Measurements from ENCODE around the gene ARSG.

ARSG gene

GRCh38 chr17:68424203-68424602, 132.9 kb downstream of the ARSG start:
- DNase-seq (ENCODE audit: low read depth in 4 of 4, low spot score in 1 of 4), result no peak

GRCh38 chr17:68424861-68425260, 133.6 kb downstream of the ARSG start:
- DNase-seq (ENCODE audit: low read depth in 4 of 4, low spot score in 1 of 4), result no peak

GRCh38 chr17:68425979-68426378, 134.7 kb downstream of the ARSG start:
- no peak for DNase-seq (ENCODE audit: low read depth in 4 of 4, low spot score in 1 of 4)

- DNase-seq (ENCODE audit: low read depth in 4 of 4, low spot score in 1 of 4), result no peak
These were observed 136.3 kb downstream of the ARSG start for GRCh38 chr17:68427575-68427974.

GRCh38 chr17:68428498-68429172, 137.3 kb downstream of the ARSG start:
- DNase-seq (ENCODE audit: low read depth in 4 of 4, low spot score in 1 of 4), result no peak

- DNase-seq (ENCODE audit: low read depth in 4 of 4, low spot score in 1 of 4), result no peak
These were observed 138.6 kb downstream of the ARSG start for GRCh38 chr17:68429881-68430280.

GRCh38 chr17:68431045-68431608, 139.8 kb downstream of the ARSG start:
- DNase-seq (ENCODE audit: low read depth in 4 of 4, low spot score in 1 of 4), result no peak

- no peak for DNase-seq (ENCODE audit: low read depth in 4 of 4, low spot score in 1 of 4)
These were observed 140.4 kb downstream of the ARSG start for GRCh38 chr17:68431661-68432071.

- no peak for DNase-seq (ENCODE audit: low read depth in 4 of 4, low spot score in 1 of 4)
These were observed 141.0 kb downstream of the ARSG start for GRCh38 chr17:68432086-68432864.

- DNase-seq (ENCODE audit: low read depth in 4 of 4, low spot score in 1 of 4), result no peak
These were observed 141.9 kb downstream of the ARSG start for GRCh38 chr17:68433211-68433610.

GRCh38 chr17:68433911-68434508, 142.7 kb downstream of the ARSG start:
- no peak for DNase-seq (ENCODE audit: low read depth in 4 of 4, low spot score in 1 of 4)

GRCh38 chr17:68435361-68435760, 144.1 kb downstream of the ARSG start:
- no peak for DNase-seq (ENCODE audit: low read depth in 4 of 4, low spot score in 1 of 4)

GRCh38 chr17:68435876-68436842, 144.9 kb downstream of the ARSG start:
- DNase-seq (ENCODE audit: low read depth in 4 of 4, low spot score in 1 of 4), result peak; percentile 71 to 78 (median 72)

- no peak for DNase-seq (ENCODE audit: low read depth in 4 of 4, low spot score in 1 of 4)
These were observed 146.9 kb downstream of the ARSG start for GRCh38 chr17:68437979-68438822.

GRCh38 chr17:68439656-68440290, 148.5 kb downstream of the ARSG start:
- no peak for DNase-seq (ENCODE audit: low read depth in 4 of 4, low spot score in 1 of 4)

- no peak for DNase-seq (ENCODE audit: low read depth in 4 of 4, low spot score in 1 of 4)
These were observed 149.2 kb downstream of the ARSG start for GRCh38 chr17:68440526-68440925.

GRCh38 chr17:68441070-68441770, 149.9 kb downstream of the ARSG start:
- DNase-seq (ENCODE audit: low read depth in 4 of 4, low spot score in 1 of 4), result no peak

GRCh38 chr17:68443972-68444464, 152.7 kb downstream of the ARSG start:
- DNase-seq (ENCODE audit: low read depth in 4 of 4, low spot score in 1 of 4), result no peak

GRCh38 chr17:68445671-68446070, 154.4 kb downstream of the ARSG start:
- no peak for DNase-seq (ENCODE audit: low read depth in 4 of 4, low spot score in 1 of 4)

All from stimulated activated CD4-positive, alpha-beta T cell treated with anti-CD3 and anti-CD28 coated beads, Interleukin-1b, Interleukin-23, amount 100 ng/mL, for 24 hours (primary cell).